Eye (tissue), 1 donor: ENCODE results near the gene C6orf136.

Experiments used
- DNase-seq: peaks from one replicate; pipeline ENCODE4 v3.0.0-alpha.2; 2015

Gene C6orf136

GRCh38 chr6:30687659-30688431 lies 40.9 kb downstream of the C6orf136 start:
- no peak for DNase-seq

- DNase-seq = no peak
Observed at GRCh38 chr6:30688569-30688968, 41.6 kb downstream of the C6orf136 start.

DNA sequence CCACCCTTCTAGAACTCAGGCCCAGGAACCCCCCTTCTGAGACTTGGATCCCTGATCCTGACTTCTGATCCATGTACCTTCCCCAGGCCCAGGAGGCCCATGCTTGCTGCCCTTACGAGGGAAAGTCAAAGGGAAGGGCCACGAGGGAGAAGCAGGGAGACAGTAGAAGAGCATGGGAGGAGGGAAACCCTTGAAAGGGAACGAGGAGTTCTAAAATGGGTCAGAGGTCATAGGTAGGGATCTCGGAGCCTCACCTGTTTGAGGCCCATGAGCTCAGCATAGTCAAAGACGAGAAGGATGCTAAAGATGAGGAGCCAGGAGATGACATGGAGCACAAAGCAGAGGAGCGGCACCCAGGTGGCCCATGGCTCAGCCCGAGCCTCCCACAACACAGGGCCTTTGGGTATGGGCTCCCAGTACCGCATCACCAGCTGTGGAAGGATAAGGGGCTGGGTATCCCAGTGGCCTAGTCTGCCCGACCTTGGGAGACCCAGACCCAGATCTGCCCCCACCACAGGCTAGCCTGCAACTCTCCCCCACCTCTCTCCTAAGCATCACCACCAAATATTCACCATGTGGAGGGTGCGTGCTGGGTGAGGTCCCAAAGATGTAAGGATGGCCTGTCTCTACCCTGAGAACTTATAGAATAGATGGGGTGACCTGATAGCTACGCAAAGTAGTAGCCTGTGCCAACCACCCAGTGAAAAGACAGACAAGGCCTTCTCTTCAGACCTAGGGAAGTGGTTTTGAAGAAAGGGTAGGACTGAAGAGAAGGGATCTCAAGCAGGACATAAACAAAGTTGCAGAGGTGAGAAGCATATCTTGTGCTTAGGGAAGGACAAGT lies 42.3 kb downstream of the C6orf136 start:
- DNase-seq = no peak

DNA sequence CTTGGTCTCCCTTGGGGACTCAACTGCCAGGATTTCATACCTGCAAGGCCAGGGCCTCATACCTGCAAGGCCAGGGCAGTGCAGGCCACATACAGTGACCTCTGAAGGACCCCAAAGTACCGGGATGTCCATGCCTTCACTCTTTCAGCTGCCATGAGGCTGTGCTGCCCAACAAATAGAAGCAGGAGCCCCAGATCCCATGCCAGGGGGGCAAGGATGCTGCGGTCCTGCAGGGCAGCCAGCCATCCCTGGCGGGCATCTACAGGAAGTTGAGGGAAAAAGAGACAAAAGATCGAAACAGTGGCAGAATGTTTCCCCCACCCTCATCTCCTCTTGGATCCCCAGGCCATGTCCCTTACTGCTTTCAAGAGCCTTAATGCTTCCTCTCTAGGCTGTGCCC lies 43.1 kb downstream of the C6orf136 start:
- DNase-seq = no peak

DNA sequence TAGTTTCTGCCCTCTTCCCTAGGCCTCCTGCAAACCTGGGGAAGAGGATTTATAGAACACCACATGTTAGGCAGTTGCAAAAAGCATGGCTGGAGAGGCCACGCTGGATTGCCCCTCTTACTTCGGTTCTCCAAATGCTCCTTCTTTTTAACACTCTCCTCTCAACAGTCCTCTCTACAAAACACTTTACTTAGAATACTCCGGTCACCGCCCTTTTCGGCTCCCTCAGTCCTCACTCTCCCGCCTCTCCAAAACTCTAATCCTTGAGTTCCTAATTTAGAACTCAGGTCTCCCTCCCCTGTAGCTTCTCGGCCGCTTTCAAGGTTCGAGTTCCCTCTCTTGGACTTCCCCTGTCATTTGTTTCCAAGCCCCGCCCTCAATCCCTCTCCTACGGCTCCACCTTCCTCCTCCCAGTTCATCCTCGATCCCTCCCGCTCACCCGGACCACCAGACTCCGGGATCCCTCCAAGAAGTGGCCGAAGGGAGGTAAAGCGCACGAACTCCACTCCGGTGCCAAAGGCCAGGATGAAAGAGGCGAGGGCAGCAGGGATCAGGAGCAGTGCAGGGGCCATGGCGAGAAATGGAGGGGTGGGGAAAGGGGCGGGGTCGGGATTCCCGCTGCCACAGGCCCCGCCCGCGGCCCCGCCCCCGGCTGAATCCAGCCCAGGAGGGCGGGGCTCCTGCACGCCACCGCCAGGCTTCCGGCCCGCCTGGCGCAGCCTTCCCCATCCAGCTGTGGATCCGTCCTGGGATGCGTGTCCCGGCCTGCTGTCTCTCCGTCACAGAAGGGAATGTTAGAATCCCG lies 43.7 kb downstream of the C6orf136 start, which contains the start of gene NRM:
Gene NRM, minus strand, starts transcription at position 582 of the 805 bp plus-strand sequence. Its CDS starts 10 bp downstream, at position 572.
- DNase-seq = peak; percentile 96

DNA sequence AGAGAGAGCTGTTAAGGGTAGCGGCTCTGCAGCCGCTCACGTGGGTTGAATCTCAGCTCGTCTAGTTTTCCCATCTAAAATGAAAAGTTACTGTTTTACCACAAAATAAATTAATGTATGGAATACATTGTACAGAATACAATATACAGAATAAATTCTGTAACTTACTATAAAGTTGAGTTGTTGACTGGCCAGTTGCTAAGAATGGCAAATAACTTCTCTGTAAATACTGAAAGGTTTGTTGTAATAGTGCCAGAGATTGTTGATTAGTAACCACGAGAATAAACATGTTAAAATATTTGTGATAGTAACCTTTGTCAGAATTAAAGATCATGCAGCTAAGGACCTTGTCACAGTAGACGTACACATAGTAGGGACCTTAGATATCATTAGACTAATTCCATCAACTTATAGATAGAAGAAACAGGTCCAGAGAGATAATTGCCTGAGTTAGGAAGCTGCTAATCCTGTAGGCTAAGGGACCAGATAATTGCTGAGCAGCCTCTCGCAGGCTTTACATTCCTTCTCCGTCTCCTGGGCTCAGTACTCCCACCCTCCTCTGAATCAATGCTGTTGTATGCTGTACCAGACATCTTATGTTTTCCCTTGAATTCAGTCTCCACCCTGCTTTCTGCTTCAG lies 44.4 kb downstream of the C6orf136 start:
- peak; percentile 52 for DNase-seq

GRCh38 chr6:30696432-30696831 lies 49.5 kb downstream of the C6orf136 start:
- no peak for DNase-seq

DNA sequence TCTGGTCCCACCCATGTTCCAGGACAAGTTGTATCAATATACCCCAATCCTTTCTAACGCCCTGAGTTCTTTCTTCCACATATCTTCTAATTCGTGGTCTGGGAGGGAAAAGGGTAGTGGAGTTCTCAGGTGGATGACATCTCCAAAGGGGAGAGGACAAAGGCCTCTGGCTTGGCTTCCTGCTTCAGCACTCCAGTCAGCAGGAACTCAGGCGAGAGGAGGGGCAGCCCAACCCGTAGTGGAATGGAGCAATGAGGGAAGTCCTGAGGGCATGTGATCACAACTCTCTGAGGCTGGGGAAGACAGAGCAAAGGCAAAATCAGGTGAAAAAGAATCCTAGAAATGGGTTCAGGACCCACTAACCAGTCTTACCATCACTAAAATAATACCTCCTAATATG lies 53.4 kb downstream of the C6orf136 start:
- DNase-seq = no peak
